Activated effector memory CD4-positive, alpha-beta T cell treated with anti-CD3 and anti-CD28 coated beads, Interleukin-2, amount 50 U/mL, for 16 hours (primary cell): ENCODE results near the gene LNX2.
"Not testable (repeated sequence)": the region's sequence is repeated elsewhere in the genome, so short reads cannot be mapped to it uniquely, and the experiment has no call there.

Source experiments
- DNase-seq: peaks from one replicate; pipeline ENCODE4 v3.0.0-alpha.2; 2020

LNX2 gene

DNA sequence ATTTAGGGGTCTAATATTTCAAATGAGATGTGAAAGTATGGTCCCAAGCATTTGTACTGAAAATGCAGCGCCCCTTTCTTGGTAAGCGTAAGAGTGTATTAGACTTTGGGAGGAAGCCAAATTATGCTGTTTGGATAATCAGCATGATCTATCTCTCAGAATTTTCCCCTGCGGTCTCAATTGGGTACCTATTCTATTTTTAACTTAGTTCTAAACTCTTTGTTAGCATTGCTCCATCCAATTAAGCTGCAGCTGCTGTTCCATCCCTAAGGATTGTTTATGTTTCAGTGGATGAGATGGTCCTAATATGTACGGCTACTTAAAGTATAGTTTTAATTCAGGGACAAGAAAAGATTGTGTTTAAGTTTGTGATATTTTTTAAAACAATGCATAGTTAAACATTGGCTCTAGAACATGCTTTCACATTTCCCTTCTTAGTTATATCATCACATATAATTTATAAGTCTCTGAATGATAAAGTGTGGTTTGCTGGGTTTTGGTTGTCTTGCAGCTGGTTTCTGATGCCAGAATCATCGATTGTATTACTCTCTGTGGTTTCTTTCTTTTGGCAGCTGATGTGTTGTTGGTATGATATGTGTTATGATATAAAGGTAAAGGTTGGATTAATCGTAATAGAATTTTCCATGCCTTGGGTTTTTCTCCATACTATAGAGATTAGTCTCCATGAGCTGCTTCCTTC is 16.4 kb upstream of the LNX2 start:
- no peak for DNase-seq

DNA sequence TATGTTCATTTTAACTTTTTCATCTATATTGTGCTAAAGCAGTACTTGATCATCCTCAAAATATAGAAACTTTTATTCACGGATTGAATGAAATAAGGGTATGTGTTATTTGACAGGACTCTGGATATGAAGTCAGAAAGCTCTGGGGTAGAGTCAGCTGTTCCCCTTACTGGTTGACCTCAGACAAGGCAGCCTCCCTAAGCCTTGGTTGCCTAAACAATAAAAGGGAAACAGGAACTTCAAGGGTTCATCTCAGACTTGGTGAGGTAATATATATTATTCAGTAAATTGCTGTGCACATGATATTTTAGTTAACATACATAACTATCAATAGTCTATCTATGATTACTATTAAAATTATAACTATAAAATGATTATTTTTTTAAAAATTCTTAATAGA is 14.9 kb upstream of the LNX2 start:
- DNase-seq: no peak

DNA sequence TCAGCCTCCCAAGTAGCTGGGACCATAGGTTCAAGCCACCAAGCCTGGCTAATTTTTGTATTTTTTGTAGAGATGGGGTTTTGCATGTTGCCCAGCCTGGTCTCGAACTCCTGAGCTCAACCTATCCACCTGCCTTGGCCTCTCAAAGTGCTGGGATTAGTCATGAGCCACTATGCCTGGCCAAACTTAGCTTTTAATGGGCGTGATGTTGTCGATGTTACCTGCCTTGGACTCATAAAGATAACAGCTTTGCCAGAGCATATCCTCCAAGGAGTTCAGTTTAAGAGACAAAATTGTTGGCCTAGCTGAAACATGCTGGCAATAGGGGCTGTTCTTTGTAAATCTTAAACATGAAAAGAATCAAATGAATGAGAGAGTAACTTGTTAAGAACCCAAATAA is 14.5 kb upstream of the LNX2 start:
- DNase-seq: no peak

DNA sequence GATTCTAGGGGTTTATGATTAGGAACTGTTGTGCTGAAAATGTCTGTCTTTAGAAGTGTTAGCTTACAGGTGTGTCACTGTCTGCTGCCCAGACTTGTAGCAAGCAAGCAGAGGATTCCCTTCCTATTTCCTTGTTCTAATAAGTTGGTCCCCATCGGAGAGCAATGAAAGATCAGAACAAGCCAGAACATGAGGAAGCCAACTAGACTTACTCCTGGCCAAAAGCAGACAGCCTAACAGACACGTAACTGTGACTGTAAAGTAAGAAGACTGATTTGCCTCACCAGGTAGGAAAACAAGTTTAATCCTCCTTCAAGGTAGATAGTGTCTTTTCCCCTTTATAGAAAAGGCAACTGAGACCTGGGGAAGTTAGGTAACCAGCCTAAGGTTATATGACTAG is 13.9 kb upstream of the LNX2 start:
- DNase-seq: no peak

DNA sequence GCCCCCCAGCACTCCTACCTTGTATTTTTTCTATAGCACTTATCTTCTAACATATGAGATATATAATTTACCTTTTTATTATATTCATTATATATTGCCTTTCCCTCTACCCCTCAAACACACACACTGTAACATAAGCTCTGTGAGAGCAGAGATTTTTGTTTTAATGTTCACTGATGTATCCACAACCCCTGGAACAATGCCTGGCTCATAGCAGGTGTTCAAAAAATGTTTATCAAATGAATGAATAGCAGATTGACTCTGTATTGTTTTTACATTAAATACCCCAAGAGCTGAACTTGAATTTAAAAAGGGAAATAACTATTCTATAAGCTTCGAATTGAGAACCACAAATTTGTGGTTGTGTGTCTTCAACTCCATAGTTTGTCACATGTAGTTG is 12.3 kb upstream of the LNX2 start:
- no peak for DNase-seq

DNA sequence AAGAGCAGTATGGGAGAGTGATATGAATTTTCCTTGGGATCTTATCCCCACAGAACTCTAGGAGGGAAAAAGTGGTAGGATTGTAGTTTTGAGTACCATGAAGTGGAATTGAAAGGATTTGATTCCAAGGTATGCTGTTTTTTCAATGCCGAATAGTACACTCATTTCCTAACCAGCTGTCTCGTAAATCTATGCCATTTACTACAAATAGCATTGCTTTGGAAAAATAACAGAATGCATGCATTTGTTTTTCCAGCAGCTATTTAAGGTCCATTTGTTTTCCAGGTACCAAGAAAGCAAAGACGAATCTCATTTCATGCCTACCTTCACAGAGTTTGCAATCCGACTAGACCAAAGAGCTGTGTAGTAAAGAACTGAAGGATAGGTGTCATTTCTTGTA is 11.9 kb upstream of the LNX2 start:
- no peak for DNase-seq

DNA sequence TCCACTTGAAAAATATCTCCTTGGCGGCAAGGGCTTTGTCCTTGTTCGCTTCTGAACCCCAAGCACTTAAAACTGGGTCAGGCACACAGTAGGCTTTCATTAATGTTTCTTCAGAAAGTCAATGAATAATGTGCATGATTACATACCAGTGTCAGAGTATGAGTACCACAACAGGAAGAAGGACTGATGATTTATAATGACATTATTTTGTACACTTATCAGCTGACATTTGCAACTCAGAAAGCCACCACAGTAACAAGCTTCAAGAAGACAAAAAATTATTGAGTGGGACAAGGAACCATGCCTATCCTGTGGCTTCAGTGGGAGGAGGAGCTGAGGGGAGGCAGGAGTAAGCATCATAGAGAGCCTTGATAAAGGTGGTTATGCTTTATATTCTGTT is 11.3 kb upstream of the LNX2 start:
- DNase-seq: no peak

DNA sequence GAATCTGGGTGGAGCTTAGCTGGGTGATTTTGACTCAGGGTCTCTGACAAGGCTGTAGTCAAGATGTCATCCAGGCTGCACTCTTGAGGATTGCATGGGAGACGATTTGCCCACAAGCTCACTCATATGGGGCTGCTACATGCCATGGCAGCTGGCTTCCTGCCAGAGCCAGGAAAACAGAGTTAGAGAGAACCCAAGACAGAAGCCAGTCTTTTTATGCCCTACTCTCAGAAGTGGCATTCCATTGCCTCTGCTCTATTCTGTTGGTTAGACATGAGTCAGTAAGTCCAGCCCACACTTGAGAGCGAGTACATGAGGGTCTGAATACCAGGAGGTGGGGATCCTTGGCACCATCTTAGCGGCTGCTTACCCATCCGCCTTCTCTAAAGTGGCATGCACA is 10.8 kb upstream of the LNX2 start:
- DNase-seq: no peak

DNA sequence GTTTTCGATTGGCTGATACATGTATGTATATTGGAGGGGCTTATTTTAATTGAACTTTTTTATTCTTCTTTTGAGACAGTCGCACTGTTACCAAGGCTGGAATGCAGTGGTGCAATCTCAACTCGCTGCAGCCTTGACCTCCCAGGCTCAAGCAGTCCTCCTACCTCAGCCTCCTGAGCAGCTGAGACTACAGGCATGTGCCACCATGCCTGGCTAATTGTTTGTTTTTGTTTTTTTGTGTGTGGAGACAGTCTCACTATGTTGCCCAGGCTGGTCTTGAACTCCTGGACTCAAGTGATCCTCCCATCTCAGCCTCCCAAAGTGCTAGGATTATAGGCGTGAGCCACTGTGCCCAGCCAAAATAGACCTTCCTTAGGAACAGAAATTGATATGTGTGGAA is 8.4 kb upstream of the LNX2 start:
- not testable (repeated sequence) for DNase-seq

DNA sequence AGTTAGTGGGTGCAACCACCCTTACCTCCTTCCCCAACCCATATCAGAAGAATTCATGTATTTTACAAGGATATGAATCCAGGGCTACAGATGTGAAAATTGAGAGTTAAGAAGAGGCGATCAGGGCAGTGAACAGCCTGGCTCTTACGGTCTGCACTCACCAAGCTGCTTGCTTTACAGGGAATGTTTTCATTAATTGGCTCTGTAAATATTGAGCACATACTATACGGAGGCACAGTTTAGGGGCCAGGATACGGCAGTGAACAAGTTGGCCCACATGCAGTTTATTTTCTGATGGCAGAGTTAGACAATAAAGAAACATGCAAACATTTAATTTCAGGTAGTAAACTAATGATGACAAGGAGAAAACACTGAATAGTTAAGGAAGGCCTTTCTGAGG is 7.8 kb upstream of the LNX2 start:
- no peak for DNase-seq

DNA sequence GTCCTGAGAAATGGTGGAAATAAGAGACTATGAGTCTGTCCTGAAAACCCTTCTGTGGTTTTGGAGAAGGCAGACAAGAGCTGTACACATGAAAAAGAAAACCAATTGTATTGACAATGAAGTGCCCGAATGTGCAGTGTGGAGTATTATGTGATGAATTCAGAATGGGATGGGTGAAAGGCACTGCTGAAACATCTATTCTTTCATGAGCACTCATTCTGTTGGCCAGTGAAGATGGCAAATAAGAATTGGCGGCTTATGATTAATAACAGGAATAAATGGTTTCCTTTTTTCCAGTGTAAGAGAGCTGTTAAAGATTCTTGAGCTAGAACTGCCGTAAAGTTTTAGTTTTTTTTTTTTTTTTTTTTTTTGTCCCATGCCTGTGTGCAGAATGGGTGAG is 7.1 kb upstream of the LNX2 start:
- no peak for DNase-seq

DNA sequence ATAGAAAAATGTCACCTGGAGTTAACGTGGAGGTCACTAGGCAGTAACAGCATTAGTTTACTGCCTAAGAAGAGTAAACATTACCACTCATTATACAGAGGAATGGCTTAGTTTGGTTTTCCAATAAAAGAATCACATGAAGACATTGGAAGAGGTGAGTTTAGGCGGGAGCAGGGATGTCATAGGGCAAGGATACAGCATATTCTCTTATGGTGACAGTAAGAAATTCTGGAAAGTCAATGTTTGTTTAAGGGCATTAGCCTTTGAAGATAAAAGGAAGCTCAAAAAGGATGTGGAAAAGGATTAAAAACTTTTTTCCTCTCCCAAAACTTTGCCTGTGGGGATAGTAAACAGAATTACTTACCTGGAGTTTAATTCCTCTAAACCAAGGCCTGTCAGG is 5.5 kb upstream of the LNX2 start:
- no peak for DNase-seq

DNA sequence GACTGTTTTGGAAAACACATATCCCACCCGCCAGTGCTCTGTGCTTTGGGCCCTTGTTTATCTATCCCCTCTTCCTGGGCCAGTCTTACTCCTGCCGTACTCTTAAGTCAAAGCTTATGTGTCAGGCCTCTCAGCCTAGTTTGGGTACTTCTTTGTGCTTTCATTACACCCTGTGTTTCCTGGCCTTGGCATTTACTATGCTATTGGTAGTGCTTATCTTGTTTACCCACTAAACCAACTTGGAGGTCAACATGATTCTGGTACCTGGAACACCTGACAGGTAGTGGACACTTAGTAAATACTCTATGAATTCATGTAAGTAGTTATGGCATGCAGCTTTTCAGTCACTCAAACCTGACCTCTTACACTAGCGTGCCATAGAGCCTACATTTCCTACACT is 3.7 kb upstream of the LNX2 start:
- no peak for DNase-seq

DNA sequence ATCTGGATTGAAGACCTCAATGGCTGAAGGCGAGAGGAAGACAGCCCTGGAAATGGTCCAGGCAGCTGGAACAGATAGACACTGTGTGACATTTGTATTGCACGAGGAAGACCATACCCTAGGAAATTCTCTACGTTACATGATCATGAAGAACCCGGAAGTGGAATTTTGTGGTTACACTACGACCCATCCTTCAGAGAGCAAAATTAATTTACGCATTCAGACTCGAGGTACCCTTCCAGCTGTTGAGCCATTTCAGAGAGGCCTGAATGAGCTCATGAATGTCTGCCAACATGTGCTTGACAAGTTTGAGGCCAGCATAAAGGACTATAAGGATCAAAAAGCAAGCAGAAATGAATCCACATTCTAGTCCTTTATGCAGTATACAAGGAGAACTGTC is 2.6 kb upstream of the LNX2 start:
- DNase-seq: no peak

DNA sequence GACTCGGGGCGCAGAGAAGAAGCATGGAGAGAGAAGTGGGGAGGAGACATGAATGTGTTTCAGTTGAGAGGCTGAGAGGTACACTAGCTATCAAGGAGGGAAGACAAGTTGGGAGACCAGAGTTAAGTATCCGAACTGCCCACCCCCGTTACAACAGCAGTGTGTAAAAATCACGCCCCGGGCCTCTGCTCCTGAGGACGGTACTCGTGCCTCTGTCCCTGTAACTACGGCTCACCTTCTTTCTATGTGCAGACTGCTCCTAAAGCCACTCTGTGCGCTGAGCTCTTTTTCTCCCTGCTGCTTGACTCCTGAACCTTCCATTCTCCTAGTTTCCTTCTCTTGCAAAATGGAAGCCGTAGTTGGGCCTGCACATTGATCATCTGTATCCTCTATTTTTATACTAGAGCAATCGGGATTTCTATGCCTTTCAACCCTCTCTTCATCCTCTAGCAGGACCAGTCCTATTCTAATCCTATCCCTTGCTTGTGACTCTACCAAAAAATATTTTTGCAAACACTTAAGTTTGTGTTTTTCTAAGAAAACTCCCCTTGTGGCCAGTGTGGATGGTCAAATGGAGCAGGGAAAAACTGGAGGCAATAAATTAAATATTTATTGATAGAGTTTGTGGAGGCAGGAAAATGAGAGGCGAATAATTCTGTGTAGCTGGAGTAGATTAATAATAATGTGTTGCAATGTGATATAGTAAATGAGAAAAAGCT is 1.9 kb upstream of the LNX2 start:
- no peak for DNase-seq

DNA sequence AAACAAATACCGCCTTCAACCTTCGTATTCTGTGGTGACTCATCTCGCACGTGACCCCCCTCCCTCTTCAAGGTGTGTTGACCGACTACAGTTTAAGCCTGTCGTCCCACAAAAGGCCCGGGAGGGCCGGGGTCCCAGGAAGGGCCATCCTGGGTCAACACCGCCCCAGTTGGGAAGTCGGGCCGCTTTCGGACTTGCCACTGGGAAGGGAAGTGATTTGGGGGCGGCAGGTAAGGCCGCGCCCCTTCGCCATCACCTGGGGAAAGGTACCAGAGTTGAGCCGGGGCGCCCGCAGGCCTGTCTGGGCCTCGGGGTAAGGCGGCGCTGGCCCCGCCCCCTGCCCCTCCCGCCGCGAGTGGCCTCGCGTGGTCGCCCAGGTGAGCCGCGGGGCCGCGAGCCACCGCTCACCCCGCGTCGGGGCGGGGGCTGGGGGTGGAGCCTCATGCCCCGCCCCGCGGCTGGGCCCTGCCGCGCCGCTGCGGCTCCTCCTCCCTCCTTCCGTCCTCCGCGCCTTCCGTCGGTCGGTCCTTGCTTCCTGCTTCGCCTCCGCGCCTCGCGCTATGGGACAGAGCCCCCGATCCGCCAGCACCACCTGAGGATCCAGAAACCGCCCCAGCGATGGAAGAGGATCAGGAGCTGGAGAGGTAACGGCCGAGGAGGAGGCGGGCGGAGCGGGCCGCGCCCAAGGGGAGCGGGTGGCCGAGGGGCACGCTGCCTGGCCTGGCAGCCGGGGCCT is 1.2 kb upstream of the LNX2 start, which contains the start of gene POLR1D:
TSS of gene POLR1D (plus strand) at position 527 of the 736 bp plus-strand sequence. CDS start at position 619, 92 bp downstream.
- DNase-seq: peak; percentile 94

DNA sequence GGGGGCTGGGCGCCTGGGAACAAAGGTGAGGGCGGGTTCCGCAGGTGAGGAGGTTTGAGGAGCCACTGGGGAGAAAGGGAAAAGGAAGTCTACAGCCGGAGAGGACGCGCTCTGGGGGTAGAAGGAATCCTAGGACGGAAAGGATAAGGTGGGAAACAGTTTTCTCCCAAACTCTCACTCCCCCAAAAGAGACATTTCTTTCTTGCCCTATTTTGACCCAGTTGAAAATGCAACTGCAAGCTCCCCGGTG is 712 bp upstream of the LNX2 start:
- no peak for DNase-seq

DNA sequence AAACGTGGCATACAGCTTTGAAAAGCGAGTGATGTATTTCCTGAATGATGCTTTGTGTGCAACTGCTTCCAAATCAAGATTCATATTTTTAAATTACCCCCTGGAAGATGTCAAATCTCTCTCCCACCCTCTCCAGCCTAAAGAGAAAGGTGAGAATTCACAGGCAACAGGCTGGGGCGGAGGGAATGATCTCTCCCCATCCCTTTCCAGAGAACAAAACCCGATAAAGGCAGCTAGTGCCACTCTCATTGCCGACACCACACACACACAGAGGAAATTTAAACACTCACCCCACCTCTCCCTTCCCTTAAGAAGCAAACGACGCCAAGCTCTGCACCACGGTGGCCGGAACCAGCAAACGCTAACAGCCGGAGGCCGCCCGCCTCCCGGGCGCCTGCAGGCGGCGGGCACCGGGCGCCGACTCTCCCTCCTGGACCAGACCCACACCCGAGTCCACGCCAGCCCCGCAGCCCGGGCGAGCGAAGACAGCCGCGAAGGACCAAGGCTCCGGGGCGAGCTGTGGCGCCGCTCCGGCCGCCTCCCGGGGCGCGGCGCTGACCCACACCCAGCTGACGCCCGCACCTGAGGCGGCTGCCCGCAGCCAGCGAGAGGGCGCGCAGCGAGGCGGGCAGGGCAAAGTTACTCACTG is 477 bp downstream of the LNX2 start:
- no peak for DNase-seq

DNA sequence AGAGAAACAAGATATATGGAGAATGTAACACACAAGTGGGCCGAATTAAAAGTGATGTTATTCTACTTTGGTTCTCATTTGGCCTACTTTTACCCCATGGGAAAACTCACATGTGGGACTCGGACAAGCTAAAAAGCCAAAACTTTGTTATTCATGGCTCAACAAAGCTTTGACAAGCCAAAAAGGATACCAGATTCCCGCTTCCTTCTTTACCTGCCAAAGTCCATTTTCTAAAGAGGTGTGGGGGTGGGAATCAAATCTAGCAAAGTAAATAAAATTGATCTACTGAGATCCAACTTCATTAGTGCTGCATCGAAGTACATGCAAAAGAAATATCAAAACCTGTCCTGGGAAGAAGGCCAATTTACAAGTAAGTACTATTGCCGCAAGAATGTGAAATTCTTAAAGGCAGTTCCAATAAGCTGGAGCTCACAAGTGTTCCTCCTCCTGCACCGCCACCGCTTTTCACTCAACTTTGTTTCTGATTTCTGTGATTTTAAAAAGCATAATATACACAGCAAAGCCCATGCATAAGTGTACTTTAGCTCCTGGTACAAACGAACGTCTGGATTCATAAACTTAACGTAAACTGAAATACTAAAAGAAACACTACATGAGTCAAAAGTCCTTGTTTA is 1.1 kb downstream of the LNX2 start:
- no peak for DNase-seq

DNA sequence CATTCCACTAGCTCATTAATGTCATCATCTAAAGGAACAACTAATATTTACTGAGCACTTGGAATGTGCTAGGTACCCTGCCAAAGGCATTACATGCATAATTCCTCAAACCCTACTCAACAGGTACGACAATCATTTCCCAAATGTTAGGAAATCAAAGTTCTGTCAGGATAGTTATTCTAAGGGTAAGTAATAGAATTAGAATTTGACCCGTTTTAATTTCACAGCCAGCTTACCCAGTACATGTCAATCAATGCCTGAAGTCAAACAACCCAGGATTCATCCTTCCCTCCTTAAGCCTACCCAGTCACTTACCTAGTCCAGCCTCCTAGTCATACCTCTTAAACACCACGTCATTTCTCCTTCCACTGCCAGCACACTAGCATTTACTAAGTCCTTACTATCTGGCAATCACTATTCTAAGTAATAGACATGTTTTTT is 2.4 kb downstream of the LNX2 start:
- DNase-seq: no peak

DNA sequence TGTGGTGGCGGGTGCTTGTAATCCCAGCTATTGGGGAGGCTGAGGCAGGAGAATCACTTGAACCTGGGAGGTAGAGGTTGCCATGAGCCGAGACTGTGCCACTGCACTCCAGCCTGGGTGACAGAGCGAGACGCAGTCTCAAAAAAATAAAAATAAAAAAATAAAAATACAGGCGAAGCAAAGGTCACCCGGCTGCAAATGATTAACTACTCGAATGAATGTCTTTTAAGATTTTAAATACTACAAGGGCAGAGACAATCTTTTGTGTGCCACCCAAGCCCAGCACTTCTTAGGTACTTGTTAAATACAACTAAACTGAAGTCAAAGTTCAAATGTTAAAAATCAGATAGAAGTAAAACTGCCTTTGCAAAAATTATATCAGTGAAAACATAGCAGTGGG is 6.7 kb downstream of the LNX2 start:
- DNase-seq: no peak

DNA sequence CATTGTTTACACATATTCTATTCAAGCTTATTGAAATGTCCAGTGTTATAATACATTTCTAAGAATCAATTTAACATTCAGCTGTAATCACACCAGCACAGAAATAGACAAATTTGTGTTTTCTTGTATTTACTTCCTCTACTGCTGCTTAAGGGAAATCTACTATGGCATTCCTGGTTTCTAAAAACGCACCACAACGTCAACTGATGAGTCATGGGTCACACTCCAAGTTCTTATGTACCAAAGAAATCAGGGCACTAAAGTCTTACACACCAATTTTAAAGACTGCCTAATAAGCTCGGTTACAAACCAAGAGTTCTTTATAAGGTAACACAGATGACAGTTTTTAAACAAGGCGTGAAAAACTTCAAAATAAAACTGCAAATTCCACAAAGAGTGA is 13.2 kb downstream of the LNX2 start:
- no peak for DNase-seq

DNA sequence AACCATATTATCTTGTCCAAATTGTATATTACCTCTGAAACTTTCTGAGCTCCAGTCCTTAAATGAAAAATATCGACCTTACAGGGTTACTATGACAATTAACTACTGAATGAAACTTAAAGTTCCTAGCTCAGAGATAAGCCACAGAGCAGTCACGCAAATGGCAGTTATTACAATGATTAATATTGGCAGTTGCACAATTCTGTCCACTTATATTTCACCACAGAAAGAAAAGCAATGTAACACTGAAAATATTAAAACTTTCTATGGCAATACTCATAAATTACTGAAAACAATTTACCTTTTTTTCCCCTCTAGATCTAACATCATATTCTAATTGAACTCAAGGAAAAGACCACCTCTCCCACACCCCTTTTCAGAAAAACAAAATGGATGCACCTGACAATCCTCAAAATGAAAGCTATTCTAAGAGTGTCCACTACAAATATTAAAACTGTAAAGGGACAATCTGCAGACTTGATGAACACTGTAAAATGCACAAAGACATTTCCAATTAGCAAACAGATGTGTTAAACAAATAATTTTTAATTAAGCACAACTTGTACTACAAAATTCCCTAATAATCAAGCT is 14.6 kb downstream of the LNX2 start:
- DNase-seq: no peak
